Heart left ventricle (tissue), 16 donors: ENCODE results near the gene STX8. TPM values are rescaled to one million over a fixed set of nuclear protein-coding genes. Genes with fewer than 3 reads are reported as not detected.
"Not testable (repeated sequence)": the region's sequence is repeated elsewhere in the genome, so short reads cannot be mapped to it uniquely, and the experiment has no call there.

Experiments
- ATAC-seq, 4 donors: fragments of 200-7000 bp; cut with Tn5 transposase; one replicate each; pipeline ENCODE4 v1.9.1; 2020 to 2022; ENCODE audit warnings: moderate library complexity in 4 of 4, mild to moderate bottlenecking in 3 of 4, moderate number of reproducible peaks in 1 of 4
- DNase-seq, 5 donors: peaks; one replicate each; pipeline ENCODE4 v3.0.0-alpha.2; 2020
- H3K27ac ChIP-seq, 12 donors: fragments of 200-600 bp; sonication (generic) in 4 of 12; one replicate each; pipeline versions ENCODE4 v1.5.0 to v1.8.0; 2016 to 2022; ENCODE audit warnings: mild to moderate bottlenecking in 2 of 12
- H3K27me3 ChIP-seq, 9 donors: fragments of 200-600 bp; sonication (generic) in 2 of 9; one replicate each; pipeline versions ENCODE4 v1.5.1 to v1.8.0; 2016 to 2022; ENCODE audit warnings: mild to moderate bottlenecking in 3 of 9
- H3K36me3 ChIP-seq, 9 donors: fragments of 200-600 bp; sonication (generic) in 2 of 9; one replicate each; pipeline versions ENCODE4 v1.5.0 to v1.8.0; 2018 to 2022; ENCODE audit warnings: mild to moderate bottlenecking in 2 of 9
- H3K4me1 ChIP-seq, 12 donors: fragments of 200-600 bp; sonication (generic) in 4 of 12; one replicate each; pipeline versions ENCODE4 v1.5.0 to v1.8.0; 2016 to 2022; ENCODE audit warnings: mild to moderate bottlenecking in 3 of 12
- H3K4me3 ChIP-seq, 12 donors: fragments of 200-600 bp; sonication (generic) in 4 of 12; one replicate each; pipeline versions ENCODE4 v1.5.0 to v1.8.0; 2017 to 2022; ENCODE audit warnings: mild to moderate bottlenecking in 9 of 12, moderate library complexity in 4 of 12
- H3K9me3 ChIP-seq, 12 donors: fragments of 200-600 bp; sonication (generic) in 4 of 12; one replicate each; pipeline versions ENCODE4 v1.5.0 to v1.8.0; 2016 to 2022; ENCODE audit warnings: mild to moderate bottlenecking in 1 of 12
- POLR2A ChIP-seq, 2 donors: fragments of 450-650 bp; IDR thresholded peaks; one replicate each; pipeline ENCODE4 v1.6.1; 2017; ENCODE audit warnings: antibody characterized with exemption in 2 of 2, mild to moderate bottlenecking in 2 of 2, moderate library complexity in 2 of 2
- WGBS, 4 donors: extraction: QIAGEN DNeasy Blood & Tissue Kit in 2 of 4; methylation state at CpG; one replicate each; pipeline versions ENCODE4 v1.1.5 to v1.1.7; 2013 to 2018; 5-methylcytosine and 5-hydroxymethylcytosine counted together
- intact Hi-C, 10 donors: fragments of 100-400 bp; cut with DNase I; formaldehyde crosslinking; loops; one replicate each; pipeline versions ENCODE4 v1.11.1 to v1.14.2; 2022
- polyA plus RNA-seq, 2 donors: library from polyadenylated mRNA; stranded (reverse); fragments of 200-250 nt; gene quantifications; one replicate each; pipeline ENCODE4 v1.2.3, GENCODE V29; 2013
- total RNA-seq, 9 donors: library from RNA; depleted of rRNA in 2 of 9; stranded (reverse); fragments of >200 nt in 2 of 9; fragmentation: NEBNext Ultra II Directional in 3 of 9; extraction: Animal tissue kit (Norgen Biotek cat#: 25700) in 3 of 9; gene quantifications; one replicate each; pipeline versions ENCODE4 v1.1.0 to v1.2.4, GENCODE V29; 2016 to 2023
- TF ChIP-seq, protein P1 (sequence below), 12 donors: fragments of 200-600 bp; sonication (generic) in 4 of 12; IDR thresholded peaks; one replicate each; pipeline versions ENCODE4 v1.5.0 to v1.8.0; 2018 to 2022; ENCODE audit warnings: antibody characterized with exemption in 12 of 12, mild to moderate bottlenecking in 5 of 12
- donor health status: ischemic (EF 13 %, LVEDD 7.1; RV severe dilation, severe dysfunction).
- donor health status: healthy with polysubstance abuse.
- donor health status: DM: no; HTN: yes; CAD: no.
- donor health status: DM: no; HTN: no; CAD: no.
- donor health status: ischemic (EF 25% LVEDD 6.9; RV normal size, moderate dysfunction).
- donor health status: ischemic (EF 25% LVEDD 5.7; RV mildly dilated, moderate dysfunction).
- donor health status: healthy.
- donor health status: DM: yes; HTN: yes; CAD: no.
- donor health status: ischemic (EF 35%, LVEDD 5.7; RV mildly dilated, moderate dysfunction).
- donor health status: nonischemic (EF 11% LVEDD 7.7; RV severe dilation, severe dysfunction).
- donor health status: DM: yes; HTN: yes; CAD: no.
- donor health status: PGD.
- donor health status: ischemic (EF 29% LVEDD 5.4; RV normal size, mild dysfunction).
- donor health status: nonischemic (EF 23%, LVEDD 6.1; RV moderate dilation, normal function).

STX8 gene
- total and polyA plus RNA-seq, 11 donors = 43.2 to 86.0 (median 62.3) TPM

DNA sequence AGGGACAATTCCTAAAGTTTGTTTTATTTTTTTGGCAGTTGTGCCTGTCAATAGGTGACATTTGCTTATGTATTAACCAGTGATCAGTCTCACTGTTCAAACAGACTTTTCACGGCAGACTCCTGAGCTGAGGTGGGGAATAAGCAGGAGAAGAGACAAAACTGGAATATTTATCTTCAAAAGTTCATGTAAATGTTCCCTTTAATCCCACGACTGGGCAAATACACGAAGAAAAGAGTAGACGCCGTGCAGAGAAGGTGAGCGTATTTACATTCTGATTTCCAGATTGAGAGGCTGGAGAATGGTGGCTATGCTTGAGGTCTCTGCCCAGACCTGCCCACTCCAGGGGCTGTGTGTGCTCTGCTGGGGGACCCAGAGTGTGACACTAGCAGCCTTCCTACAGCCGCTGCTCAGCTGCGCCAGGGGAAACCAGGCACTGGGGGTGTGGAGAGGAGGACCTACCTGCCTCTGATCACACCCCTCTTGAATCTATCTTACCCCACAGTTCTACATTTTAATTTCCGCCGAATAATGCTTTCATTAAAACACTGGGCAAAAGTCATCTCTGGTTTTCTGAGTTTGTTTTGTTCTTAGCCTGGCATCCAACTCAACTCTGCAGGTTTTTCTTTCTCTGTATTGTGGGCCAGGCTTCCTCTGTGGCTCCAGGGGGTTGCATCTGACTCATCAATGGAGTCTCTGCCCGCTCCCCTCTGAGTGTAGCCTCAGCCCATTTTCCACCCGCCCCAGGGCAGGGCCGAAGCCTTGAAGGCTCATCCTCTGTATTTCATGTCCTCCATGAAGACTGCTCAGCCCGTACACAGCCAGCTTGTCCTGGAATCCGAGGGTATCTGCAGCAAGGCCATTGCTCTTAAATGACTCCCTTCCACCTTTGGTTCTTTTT, 317.3 kb downstream of the STX8 start:
- H3K4me1 ChIP-seq = peaks cover 0 to 43% (median 15%) of the 10 kb centered on the region in 12 donors
- intact Hi-C loops = no loop called here

DNA sequence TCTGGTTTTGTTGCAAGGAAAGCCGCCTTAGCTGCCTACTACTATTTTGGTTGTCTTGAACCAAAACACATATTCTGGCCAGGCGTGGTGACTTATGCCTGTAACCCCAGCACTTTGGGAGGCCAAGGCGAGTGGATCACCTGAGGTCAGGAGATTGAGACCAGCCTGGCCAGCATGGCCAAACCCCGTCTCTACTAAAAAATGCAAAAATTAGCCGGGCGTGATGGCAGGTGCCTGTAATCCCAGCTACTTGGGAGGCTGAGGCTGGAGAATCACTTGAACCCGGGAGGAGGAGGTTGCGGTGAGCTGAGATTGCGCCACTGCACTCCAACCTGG, 318.0 kb downstream of the STX8 start:
- H3K36me3 ChIP-seq, H3K27ac ChIP-seq, H3K9me3 ChIP-seq, DNase-seq, H3K27me3 ChIP-seq, H3K4me3 ChIP-seq, ATAC-seq, intact Hi-C loops: not testable (repeated sequence)
- 96 to 97% (median 97%) methylated on average over 9 of the region's 9 CpGs for WGBS, 4 donors
- H3K4me1 ChIP-seq = peaks cover 0 to 43% (median 15%) of the 10 kb centered on the region in 12 donors

More for the DNA sequence above, 317.3 kb downstream of the STX8 start:
- no peak for ATAC-seq
- no peak overlapping the region for H3K4me3 ChIP-seq
- WGBS, 4 donors = 94 to 96% (median 94%) methylated on average over 15 of the region's 15 CpGs
- peak overlapping the region in 2 of 12 donors; percentile 27 to 70 for H3K27ac ChIP-seq
- H3K36me3 ChIP-seq = no peaks in the 10 kb centered on the region
- H3K27me3 ChIP-seq = no peaks in the 10 kb centered on the region
- no peak for TF ChIP-seq POLR2A (IDR thresholded peaks at IDR 0.05)
- TF ChIP-seq, protein P1, sequence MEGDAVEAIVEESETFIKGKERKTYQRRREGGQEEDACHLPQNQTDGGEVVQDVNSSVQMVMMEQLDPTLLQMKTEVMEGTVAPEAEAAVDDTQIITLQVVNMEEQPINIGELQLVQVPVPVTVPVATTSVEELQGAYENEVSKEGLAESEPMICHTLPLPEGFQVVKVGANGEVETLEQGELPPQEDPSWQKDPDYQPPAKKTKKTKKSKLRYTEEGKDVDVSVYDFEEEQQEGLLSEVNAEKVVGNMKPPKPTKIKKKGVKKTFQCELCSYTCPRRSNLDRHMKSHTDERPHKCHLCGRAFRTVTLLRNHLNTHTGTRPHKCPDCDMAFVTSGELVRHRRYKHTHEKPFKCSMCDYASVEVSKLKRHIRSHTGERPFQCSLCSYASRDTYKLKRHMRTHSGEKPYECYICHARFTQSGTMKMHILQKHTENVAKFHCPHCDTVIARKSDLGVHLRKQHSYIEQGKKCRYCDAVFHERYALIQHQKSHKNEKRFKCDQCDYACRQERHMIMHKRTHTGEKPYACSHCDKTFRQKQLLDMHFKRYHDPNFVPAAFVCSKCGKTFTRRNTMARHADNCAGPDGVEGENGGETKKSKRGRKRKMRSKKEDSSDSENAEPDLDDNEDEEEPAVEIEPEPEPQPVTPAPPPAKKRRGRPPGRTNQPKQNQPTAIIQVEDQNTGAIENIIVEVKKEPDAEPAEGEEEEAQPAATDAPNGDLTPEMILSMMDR (IDR thresholded peaks at IDR 0.05) = no peak
- DNase-seq = no peak
- no peaks in the 10 kb centered on the region for H3K9me3 ChIP-seq

DNA sequence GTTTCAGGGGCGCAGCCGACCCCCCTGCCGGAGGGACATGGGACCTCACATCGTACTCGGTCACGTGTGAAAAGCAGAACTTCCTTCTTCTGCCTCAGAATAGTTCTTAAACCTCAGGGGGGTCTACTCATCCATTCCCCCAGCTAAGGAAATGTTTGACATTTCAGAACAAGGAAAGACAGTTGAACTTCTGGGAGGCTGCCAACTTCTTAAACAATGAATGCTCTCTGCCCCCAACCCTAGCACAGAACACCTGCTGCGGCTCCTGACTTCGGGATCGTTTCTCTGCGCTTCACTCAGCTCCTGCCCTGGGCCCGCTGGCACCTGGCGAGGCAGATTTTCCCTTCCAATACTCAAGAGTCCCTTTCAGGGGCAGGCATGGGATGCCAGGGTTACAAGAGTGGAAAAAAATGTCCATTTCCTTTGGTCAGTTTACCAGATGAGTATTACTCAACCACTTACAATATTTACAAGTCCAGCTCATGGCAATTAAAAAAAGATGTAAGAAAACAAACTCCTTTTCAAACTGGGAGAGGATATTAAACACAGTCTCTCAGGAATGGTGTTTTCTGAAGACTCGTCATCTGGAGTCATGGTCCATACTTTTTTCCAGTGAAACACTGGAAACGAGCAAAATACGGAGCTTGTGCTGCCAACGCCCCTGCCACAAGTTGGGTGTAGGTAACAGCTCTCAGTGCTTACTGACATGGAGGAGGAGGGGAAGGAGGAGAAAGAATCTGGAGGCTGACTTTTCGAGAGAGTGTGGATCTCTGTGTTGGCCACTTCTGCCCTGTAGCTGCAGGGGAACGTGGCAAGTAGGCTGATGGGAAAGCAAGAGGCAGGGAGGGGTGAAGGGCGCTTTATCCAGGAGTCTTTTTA, 318.6 kb downstream of the STX8 start:
- Histone ChIP-seq H3K4me1 (peaks cover 0 to 41% (median 15%) of the 10 kb centered on the region in 12 donors), H3K27ac (no peak overlapping the region)
- ATAC-seq = no peak

DNA sequence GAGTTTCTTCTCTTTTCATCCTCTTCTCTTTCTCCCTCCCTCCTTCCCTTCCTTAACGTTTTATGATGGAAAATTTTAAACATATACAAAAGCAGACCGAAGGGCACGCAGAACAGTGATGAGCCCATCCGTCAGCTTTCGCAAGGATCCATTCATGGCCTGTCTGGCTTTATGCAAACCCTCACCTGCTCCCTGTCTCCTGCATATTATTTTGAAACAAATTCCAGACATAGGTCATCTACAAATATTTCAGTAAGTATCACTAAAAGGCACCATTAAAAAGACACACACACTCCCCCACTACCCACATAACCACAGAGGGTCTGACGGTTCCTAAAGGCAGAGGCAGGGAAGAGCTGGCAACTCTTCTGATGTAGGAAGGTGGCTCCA, 319.3 kb downstream of the STX8 start:
- DNase-seq (no peak), ATAC-seq (no peak)
- no peaks in the 10 kb centered on the region for H3K36me3 ChIP-seq
- intact Hi-C loops = no loop called here
- H3K4me3 ChIP-seq = no peak overlapping the region
- 84 to 91% (median 87%) methylated on average over 6 of the region's 6 CpGs for WGBS, 4 donors
- TF ChIP-seq, protein P1 (IDR thresholded peaks at IDR 0.05) = no peak
- no peak for TF ChIP-seq POLR2A (IDR thresholded peaks at IDR 0.05)
- H3K9me3 ChIP-seq = no peaks in the 10 kb centered on the region
- no peaks in the 10 kb centered on the region for H3K27me3 ChIP-seq
- H3K27ac ChIP-seq = no peak overlapping the region
- H3K4me1 ChIP-seq = peaks cover 0 to 35% (median 13%) of the 10 kb centered on the region in 12 donors

More for the DNA sequence above, 318.6 kb downstream of the STX8 start:
- intact Hi-C loops = no loop called here
- DNase-seq = no peak
- Histone ChIP-seq H3K4me3 (no peak overlapping the region), H3K9me3 (no peaks in the 10 kb centered on the region), H3K27me3 (no peaks in the 10 kb centered on the region), H3K36me3 (no peaks in the 10 kb centered on the region)
- TF ChIP-seq POLR2A (IDR thresholded peaks at IDR 0.05) = no peak
- WGBS, 4 donors = 59 to 68% (median 68%) methylated on average over 19 of the region's 19 CpGs

DNA sequence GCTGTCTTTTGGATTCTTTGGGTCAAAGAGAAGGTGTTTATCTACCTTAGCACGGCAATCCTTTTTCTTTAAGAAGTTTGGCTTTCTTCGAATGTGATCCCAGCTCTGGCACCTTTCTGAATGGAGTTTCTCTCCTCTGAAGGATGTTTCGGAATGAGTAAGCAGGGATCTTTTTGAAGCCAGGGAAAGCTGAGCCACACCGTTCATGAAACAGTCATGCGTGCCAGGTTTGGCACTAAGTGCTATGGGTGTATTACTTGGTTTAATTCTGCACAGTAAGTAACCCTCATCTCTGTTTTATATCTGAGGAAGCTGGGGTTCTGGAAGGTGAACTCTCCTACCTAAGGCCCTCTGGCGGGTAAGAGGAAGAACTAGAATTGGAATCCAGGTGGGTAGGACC, 319.8 kb downstream of the STX8 start:
- H3K36me3 ChIP-seq = no peaks in the 10 kb centered on the region
- TF ChIP-seq POLR2A (IDR thresholded peaks at IDR 0.05) = no peak
- TF ChIP-seq, protein P1 (IDR thresholded peaks at IDR 0.05) = no peak
- H3K27ac ChIP-seq = no peak overlapping the region
- ATAC-seq (no peak), DNase-seq (no peak)
- H3K27me3 ChIP-seq = no peaks in the 10 kb centered on the region
- intact Hi-C loops = no loop called here
- peaks cover 0 to 31% (median 10%) of the 10 kb centered on the region in 12 donors for H3K4me1 ChIP-seq
- no peak overlapping the region for H3K4me3 ChIP-seq
- 70 to 93% (median 82%) methylated on average over 6 of the region's 6 CpGs for WGBS, 4 donors
- H3K9me3 ChIP-seq = no peaks in the 10 kb centered on the region
